HG03095 (cell line): ENCODE results near the gene ZDHHC11.
"Not testable (repeated sequence)": the region's sequence is repeated elsewhere in the genome, so short reads cannot be mapped to it uniquely, and the experiment has no call there.

Source experiments
- ATAC-seq: cut with Tn5 transposase; IDR thresholded peaks from one replicate; pipeline ENCODE4 v1.9.1; 2021; ENCODE audit warnings: moderate library complexity; ENCODE audit not compliant: unreplicated experiment

Gene ZDHHC11

DNA sequence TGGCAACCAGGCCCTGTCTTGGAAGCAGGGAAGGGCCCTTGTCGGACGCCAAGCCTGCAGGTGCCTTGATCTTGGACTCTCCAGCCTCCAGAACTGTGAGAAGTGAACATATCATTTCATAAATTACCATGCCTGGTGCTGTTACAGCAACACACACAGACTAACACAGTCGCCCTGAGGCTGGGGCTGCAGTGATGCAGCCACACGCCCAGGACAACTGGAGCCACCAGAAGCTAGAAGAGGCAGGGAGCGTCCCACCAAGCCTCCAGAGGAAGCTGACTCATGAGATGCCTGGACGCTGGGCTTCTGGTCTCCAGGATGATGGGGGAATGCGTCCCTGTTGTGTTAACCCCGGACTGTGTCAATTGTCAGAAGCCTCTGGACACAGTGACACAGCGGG is 71.8 kb downstream of the ZDHHC11 start:
- ATAC-seq = not testable (repeated sequence)

DNA sequence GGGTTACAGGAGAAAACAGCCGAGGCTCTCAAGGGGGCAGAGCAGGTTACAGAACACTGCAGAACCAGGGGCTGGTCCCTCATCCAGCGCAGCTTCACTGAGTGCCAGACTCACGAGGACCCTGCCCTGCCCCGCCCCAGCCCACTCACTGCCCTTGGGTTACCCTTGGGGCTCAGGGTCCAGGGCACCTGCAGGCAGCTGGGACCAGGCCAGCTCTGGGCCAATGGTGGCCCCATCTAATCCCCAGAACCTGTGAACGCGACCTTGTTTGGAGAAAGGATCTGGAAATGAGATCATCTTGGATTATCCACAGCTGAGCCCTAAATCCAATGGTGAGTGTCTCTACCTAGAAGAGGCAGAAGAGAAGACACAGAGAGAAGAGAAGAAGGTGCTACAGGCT is 72.4 kb downstream of the ZDHHC11 start:
- ATAC-seq = not testable (repeated sequence)

DNA sequence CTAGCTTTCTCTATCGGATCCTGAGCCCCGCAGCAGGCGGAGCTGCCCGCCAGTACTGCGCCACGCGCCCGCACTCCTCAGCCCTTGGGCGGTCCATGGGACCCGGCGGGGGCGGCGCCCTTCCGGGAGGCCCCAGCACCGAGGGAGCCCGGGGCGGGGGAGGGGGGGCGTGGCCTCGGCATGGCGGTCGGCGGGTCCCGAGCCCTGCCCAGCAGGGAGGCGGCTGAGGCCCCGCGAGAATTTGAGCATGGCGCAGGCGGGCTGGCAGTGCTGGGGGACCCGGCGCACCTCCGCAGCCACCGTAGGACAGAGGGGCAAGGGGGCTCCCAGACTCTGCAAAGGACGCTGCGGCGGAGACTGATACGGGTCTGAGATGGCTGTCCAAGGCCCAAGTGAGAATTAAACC is 73.0 kb downstream of the ZDHHC11 start:
- ATAC-seq = no peak

DNA sequence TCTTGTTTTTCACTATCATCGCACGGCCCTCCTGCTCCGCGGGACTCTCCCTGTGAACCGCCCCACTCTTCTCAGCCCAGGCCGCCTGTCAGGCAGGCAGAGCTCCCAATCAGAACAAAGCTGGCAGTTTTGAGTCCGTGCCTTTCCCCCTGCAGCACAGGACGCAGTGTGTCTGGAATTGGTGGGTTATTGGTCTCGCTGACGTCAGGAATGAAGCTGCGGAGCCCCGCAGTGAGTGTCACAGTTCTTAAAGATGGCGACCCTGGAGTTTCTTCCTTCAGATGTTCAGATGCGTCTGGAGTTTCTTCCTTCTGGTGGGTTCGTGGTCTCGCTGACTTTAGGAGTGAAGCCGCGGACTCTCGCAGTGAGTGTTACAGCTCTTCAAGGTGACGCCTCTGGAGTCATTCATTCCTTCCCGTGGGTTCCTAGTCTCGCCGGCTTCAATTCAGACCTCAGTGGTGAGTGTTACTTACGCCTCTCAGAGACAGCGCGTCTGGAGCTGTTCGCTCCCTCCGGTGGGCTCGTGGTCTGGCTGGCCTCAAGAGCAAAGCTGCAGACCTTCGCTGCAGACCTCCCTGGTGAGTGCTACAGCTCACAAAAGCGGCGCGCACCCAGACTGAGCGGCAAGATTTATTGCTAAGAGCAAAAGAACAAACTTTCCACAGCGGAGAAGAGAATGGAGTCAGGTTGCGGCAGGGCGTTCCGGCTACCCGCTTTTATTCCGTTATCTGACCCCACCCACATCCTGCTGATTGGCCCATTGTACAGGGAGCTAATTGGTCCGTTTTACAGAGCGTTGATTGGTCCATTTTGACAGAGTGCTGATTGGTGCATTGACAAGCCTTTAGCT is 73.7 kb downstream of the ZDHHC11 start:
- ATAC-seq = no peak

DNA sequence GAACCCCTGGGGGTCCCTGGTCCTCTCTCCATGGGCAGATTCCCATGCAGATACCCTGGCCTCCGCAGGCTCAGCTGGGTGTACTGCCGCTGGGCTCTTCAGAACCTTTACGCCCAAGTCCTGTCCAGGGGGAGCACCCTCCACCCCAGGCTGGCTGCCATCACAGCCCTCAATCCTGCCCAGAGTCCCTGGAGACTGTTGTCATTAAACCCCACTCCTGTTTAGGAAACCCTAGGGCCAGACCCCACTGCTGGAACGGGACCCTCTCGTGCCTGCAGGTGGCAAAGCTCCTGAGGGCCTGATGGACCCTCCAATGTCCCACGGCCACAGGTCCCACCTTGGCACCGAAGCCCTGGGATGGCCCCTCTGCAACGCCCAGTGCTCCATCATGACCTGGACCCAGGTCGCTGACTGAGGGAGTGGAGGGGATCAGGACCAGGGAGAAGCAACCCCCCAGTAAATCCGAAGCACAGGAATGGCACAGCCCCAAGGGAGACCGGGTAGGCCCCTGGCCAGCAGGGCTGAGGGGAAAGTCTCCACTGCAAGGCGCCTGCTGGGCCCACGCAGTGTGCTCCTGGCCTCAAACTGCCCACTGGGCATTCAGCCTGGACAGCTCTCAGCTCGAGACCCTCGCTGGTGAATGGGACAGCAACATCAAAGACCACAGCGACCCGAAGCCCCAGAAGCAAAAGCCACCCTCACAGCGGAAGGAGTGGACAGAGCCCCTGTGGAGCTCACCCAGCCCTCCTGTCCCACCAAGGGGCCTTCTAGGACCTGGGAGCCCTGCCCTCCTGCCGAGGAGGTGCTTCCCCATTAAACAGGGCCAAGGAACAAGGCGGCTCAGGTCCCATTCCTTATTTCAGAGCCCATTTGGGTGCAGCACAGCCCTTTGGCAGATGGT is 74.6 kb downstream of the ZDHHC11 start:
- ATAC-seq = no peak

DNA sequence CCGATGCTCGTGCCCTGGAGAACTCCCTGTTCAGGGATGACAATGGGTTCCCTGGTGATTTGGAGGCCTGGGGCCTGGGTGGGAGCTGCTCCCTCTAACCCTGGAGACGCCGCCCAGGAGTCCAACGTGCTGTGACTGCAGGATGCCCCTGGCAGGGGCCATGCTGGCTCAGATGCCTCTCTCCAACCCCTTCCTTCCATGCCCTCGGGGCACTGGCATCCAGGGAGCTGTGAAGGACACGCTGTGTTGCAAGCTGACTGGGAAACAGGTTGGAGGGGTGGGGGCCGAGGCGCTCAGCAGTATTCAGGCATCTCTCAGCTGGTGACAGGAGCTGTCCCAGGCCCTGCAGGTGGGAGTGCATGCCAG is 75.2 kb downstream of the ZDHHC11 start:
- not testable (repeated sequence) for ATAC-seq

DNA sequence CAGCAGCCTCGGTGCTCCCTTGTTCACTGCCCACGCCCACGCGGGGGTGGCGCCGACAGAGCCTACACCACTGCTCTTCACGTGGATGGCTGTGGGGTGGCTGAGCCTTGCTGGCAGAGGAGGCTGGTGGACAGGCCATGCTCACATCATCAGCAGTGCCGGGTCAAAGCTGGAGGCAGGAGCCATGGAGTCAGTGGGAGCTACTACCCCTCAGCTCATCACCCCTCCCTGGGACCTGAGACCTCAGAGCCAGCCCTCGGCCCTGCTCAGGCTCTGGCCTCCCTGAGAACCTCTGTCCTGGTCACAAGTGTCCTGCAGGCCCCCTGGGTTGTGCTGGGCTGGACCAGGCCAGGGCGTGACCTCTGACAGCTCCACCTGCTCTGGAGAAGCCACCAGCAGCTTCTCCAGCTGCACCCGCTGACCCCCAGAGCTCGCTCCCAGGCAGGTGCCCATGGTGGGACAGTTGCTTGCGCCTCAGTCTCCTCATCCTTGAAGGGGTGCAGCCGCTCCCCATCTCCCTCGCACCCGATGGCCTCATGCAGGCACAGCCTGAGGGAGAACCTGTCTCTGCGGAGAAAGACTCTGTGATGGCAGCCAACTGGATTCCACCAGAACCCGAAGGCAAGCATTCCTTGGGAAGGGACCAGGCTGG is 75.8 kb downstream of the ZDHHC11 start:
- ATAC-seq = not testable (repeated sequence)

DNA sequence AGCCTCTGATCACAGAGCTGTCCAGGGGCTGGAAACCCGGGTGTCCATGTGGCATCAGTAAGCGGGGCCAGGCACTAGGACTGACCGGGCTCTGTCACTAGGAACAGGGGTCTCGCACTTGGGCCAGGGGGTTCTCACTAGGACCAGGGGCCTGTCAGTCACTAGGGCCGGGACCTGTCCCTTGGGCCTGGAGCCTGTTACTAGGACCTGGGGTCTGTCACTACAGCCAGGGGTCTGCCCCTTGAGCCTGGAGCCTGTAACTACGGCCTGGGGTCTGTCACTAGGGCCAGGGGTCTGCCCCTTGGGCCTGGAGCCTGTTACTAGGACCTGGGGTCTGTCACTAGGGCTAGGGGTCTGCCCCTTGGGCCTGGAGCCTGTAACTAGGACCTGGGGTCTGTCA is 76.5 kb downstream of the ZDHHC11 start:
- not testable (repeated sequence) for ATAC-seq

DNA sequence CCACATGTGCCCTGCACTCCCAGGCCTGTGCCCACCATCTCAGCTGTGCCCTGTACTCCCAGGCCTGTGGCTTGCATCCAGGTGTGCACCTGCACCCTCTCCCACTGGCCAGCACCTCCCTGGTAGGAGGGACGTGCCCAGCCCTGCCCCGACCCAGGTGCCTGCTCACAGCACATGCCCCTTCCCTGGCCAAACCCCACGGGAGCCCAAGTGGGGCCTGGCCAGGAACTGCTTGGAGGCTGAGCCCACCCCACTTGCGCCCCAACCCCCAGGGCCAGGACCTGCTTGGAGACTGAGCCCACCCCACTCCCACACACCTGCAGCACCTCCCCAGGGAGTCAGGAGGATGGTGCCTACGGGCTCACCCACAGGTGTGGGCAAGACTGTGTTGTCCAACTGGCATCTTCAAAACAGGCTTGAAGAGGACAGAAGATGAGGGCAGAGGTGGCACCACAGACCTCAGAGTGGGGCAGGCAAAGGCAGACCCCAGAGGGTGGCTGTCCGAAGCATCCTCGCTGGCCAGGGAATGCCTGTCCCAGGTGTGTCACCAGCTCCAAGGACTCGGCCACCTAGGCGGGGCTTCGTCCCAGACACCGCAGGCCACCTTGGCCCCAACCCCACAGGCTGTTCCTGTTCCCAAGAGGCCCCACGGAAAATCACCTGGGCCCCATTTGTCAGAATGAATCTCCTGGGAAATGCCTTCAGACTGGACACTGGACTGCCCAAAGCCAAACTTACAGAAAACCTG is 77.1 kb downstream of the ZDHHC11 start:
- no peak for ATAC-seq

DNA sequence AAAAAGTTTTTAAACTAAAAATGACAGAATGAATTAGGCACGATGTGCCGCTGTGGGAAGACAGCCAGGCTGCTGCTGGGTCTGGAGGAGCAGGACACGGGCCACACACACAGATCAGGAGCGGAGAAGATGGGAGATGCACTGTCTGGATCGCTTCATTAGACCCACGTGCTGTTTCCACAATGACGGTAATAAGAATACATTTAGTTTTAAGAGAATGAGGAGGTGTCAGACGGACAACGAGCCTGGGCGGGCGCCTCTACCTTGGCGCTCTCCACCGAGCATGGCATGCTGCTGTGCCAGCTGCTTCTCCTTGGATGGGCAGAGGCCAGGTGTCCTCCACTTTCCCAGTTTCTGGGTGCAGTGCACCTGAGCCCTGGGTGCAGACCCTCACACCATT is 77.9 kb downstream of the ZDHHC11 start:
- ATAC-seq = not testable (repeated sequence)

DNA sequence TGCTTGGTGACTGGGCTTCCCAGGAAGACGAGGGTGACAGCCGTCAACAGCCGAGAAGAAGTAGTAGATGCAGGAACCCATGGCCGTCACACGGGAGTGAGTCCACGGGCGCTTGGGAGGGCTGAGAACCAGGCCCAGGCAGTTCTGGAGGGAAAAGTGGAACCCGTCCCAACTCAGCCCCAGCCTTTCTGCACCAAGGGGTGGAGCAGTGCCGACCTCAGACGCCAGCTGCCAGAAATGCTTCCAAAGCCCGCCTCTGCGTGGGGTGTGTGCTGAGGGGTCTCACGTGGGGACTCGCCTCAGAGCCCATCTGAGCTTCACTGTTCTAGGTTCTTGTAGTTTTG is 78.3 kb downstream of the ZDHHC11 start:
- not testable (repeated sequence) for ATAC-seq

DNA sequence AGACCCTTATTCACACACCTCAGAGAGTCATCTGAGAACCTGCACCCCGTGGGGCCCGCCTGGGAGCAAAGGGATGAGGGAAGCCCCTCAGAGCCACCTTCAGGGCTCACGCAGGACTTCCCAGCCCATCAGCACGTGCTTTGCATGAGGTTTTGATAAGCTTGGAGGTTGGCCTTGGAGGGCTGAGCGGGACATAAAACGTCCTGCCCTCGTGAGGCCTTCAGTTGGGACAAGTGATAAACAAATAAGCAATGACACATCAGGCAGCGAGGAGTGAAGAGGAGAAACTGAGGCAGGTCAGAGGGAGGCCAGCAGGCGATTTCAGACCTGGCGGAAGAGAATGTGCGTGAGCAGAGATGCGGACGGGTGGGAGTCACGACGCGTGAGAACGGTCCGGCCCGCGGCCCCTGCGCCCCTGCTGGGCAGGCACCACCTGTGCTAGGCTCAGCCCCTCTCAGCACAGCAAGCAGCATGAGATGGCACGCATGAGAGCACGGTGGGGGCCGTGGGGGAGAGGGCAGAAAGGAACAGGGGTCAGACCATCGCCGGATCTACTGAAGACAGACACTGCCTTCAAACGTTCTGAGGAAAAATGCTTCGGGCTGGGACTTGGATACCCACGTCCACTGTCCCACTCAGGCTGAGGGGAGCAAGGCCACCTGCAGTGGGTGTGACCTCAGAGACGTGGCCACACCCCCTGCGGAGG is 78.8 kb downstream of the ZDHHC11 start:
- not testable (repeated sequence) for ATAC-seq

DNA sequence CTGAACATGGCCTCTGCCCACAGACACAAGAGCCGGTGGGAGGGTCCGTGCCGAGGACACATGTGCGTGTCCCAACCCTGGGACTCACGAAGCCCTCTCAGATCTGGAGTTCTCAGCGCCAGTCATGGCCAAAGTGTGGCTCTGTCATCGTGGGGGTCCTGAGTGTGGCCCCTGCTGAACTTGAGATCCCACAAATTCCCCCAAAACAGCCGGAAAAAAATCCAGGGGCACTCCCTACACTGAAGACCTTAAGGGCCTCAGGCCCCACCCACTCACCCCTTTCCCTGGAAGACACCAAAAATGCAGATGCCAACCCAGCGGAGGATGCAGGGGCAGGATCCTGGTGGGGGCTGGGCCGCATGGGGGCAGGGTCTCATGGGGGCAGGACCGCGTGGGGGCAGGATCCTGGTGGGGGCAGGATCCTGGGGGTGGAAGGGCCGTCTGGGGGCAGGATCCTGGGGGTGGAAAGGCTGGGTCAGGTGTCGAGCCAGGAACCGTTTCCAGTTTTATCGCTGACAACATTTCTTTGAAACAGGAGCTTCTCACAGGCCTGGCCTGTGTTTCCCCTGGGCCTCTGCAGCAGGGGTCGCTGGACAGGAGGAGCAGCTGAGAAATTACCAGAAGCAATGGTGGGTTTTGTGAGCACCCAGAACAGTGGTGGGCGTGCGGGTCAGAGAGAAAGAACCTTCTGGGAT is 79.6 kb downstream of the ZDHHC11 start:
- ATAC-seq = not testable (repeated sequence)

DNA sequence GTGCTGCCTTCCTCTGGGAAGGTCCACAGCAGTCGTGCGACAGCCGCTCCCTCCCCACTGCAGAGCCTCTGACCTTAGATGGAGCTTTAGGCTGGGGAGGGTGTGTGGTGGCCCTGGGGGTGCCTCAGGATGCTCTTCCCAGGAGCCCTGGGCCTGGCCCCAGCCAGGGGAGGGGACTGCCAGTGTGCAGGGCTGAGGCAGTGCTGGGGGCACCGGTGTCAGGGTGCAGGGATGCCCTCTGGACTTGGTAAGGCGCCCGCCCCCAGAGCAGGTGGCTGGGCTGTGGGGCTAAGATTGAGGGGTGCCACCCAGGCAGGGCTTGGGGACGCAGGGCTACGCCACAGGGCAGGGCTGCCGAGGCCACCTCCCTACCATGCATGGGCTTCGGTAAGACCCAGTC is 80.2 kb downstream of the ZDHHC11 start:
- ATAC-seq = not testable (repeated sequence)

DNA sequence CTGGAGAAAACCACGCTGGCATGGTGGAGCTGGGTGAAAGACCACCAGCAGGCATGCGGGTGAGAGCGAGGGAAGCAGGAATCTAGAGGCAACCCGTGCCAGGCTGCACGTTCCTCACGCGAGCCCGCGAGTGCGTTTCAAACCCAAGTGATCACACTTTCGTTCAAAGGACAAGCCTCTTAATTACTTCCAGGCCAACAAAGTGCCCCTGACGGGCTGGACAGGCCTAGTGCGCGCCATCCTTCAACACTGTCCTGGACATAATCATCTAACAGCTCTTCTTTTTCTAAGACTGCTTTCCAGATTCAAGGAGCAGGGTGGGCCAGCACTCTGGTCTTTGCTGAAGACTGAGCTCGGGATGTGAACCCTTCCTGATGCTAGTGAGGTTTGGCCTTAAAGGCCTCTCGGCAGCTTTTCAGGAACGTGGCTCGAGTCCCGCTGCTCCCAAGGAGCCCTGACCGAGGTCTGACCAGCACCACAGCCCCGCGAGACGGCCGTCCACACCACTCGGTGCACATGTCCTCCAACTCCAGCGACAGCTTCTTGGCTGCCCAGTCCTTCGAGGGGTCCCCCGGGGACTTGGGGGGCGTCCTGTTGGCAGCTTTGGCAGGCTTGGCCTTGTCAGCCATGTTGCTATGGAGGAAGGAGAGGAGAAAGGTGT is 81.2 kb downstream of the ZDHHC11 start:
- not testable (repeated sequence) for ATAC-seq

DNA sequence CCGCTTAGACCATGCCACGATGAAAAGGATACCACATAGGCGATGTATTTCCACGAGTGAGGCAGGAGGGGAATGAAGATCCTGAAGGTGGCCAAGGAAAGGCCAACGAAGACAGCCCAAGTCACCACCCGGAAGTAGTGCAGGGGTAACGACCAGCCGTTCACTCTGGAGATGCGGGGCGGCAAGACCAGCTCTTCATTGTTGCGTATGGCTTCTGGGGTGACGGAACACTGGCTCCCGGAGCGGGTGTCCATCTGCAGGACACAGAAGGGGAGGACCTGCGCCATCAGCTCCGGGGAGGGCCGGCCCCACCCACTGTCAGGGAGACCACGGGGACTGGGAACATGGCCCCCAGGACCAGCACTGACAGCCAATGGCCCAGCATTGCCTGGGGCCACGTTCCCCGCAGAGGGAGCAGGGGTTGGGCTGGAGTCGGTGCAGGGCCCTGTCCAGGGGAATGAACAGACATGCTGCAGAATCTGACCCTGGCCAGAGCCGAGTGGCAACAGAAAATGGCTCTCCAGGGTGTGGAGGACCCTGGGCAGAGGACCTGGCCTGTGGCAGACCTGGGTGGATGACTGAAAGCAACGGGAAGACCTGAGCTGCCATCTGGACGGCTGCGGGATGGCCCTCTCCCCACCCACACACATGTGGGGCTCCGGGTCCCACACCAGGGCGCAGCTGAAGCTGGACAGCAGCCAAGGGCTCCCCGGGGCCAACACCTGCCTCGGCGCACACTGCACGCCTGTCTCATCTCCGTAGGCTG is 83.9 kb downstream of the ZDHHC11 start:
- ATAC-seq = no peak

DNA sequence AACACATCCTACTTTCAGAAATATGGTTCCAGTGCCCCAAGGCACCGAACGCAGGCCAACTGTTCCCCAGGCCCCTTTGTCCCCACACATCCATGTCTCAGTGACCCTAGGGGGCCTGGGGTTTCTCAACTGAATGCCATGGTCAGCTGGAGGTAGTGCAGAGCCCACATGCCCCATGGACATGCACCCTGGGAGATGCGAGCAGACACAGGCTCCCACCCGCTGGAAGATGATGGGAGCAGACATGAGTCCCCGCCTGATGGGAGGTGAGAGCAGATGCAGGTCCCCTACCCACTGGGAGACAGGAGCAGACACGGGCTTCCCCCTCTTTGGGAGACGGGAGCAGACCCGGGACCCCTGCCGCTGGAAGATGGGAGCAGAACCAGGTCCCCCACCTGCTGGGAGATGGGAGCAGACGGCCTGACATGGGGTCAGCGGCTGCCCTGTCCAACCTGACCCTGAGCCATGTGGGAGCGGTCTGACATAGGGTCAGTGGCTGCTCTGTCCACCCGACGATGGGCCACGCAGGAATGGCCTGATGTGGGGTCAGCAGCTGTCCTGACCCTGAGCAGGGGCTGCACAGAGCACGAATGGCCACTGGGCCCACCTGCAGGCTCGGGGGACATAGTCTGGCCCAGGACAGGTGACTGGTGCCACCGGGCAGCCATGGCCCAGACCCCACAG is 84.7 kb downstream of the ZDHHC11 start:
- ATAC-seq = no peak
